Skin epidermis (tissue), 12 donors: ENCODE measurements around the gene MICAL1.

Source experiments
- H3K27ac ChIP-seq, 21 experiments: fragments of 200-600 bp; sonication (generic) in 11 of 21; one replicate each; pipeline ENCODE4 v1.5.0; 2020; ENCODE audit warnings: mild to moderate bottlenecking in 3 of 21, inconsistent platforms in 2 of 21, moderate library complexity in 2 of 21
- H3K4me3 ChIP-seq, 7 experiments: fragments of 200-600 bp; sonication (generic) in 2 of 7; one replicate each; pipeline ENCODE4 v1.5.0; 2020; ENCODE audit warnings: inconsistent platforms in 2 of 7, mild to moderate bottlenecking in 2 of 7, moderate library complexity in 1 of 7

The MICAL1 gene

GRCh38 chr6:109458774-109459531 lies 3.4 kb upstream of the MICAL1 start:
- Histone ChIP-seq H3K27ac (peak overlapping the region in 12 of 21 experiments; percentile 6 to 98 (median 42)), H3K4me3 (no peak overlapping the region)

- H3K27ac ChIP-seq, result peak overlapping the region in 17 of 21 experiments; percentile 16 to 98 (median 89)
- no peak overlapping the region for H3K4me3 ChIP-seq
These were observed 2.0 kb upstream of the MICAL1 start for GRCh38 chr6:109457562-109457996.

DNA sequence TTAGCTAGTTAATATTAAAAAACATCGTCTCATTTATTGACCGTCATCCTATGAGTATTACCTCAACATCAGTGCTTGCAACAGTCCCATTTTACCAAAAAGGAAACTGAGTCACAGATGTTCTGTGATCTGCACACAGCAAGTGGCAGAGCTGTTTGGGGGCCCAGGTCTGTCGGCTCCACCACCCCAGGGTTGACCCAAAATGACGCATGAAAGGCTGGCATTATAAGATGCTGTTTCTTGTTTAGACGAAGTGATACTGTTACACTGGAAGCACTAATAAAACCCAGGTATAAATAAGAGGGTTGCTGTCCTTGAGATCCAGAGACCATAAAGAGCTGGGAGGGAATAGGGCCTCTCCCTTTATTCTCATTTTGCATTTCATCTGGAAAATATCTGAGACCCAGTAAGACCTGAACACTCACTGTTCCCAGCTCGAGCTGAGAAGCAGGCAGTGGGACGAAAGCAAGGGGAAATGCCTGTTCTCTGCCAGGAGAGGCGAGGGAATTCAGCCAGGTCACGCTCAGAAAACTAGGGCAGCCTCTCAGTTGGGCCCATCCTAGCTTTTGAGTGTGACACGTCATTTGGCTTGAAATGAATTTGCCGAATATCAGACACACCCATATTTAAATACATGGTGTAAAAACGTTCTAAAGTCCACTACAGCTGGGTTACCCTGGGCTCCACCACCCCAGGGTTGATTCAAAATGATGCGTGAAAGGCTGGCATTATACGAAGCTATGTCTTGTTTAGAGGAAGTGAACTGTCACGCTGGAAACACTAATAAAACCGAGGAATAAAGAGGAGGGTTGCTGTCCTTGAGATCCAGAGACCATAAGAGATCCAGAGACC lies 1.4 kb upstream of the MICAL1 start:
- H3K27ac ChIP-seq, result peak overlapping the region in 20 of 21 experiments; percentile 81 to 98 (median 90)
- H3K4me3 ChIP-seq, result peak overlapping the region in 6 of 7 experiments; percentile 49 to 73 (median 68)

GRCh38 chr6:109456111-109456583 lies 575 bp upstream of the MICAL1 start:
- Histone ChIP-seq H3K27ac (peak overlapping the region in 20 of 21 experiments; percentile 81 to 98 (median 90)), H3K4me3 (peak overlapping the region; percentile 49 to 77 (median 71))

- peak overlapping the region; percentile 49 to 77 (median 71) for H3K4me3 ChIP-seq
- peak overlapping the region; percentile 52 to 98 (median 89) for H3K27ac ChIP-seq
These were observed 806 bp downstream of the MICAL1 start for GRCh38 chr6:109454496-109455436.

DNA sequence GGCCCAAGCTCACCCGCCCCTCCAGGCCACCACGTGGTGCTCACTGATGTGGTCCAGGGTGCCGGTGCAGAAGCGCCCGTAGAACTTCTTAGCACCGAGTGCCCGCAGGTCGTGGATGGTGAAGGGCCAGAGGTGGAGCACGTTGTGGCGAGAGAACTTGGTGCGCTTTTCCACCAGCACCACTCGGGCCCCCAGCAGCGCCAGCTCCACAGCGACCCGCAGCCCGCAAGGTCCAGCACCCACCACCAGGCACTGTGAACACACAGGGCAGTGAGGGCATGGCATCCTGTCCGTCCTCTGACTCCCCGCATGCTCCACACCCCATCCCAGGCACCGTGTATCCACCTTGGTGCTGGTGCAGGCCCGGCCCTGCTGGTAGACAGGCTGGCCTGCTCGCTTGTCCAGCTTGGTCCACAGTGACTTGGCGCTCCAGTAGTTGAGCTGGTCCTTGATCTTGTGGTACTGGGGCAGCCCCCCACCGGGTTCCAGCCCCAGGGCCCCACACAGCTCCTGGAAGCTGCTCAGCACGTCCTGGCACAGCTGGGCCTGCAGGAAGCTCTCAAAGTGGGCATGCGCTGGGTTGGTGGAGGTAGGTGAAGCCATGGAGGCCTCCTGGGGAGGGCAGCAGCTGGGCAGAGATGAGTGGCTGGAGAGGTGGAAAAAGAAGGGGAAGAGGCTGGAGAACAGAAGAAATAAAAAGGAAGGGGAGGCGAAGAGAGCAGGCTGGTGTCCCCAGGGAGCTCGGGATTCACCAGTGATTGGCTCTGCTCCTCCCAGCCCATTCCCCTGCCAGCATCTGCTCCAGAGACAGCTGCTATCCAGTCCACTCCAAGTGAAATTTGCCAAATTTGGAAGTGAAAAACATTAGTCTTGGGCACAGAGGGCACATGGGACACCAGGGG lies 1.7 kb downstream of the MICAL1 start:
- Histone ChIP-seq H3K4me3 (peak overlapping the region; percentile 49 to 77 (median 71)), H3K27ac (peak overlapping the region; percentile 29 to 98 (median 89))

GRCh38 chr6:109453156-109453555 lies 2.4 kb downstream of the MICAL1 start:
- H3K4me3 ChIP-seq, result no peak overlapping the region

GRCh38 chr6:109452181-109452580 lies 3.4 kb downstream of the MICAL1 start:
- no peak overlapping the region for H3K27ac ChIP-seq

More at GRCh38 chr6:109453156-109453555, 2.4 kb downstream of the MICAL1 start:
- H3K27ac ChIP-seq, result peak overlapping the region in 2 of 21 experiments; percentile 84 to 98

GRCh38 chr6:109451376-109451775 lies 4.2 kb downstream of the MICAL1 start:
- no peak overlapping the region for H3K4me3 ChIP-seq
- H3K27ac ChIP-seq, result no peak overlapping the region

More at GRCh38 chr6:109452181-109452580, 3.4 kb downstream of the MICAL1 start:
- H3K4me3 ChIP-seq, result no peak overlapping the region

GRCh38 chr6:109450801-109451200 lies 4.8 kb downstream of the MICAL1 start:
- Histone ChIP-seq H3K27ac (no peak overlapping the region), H3K4me3 (no peak overlapping the region)

- H3K4me3 ChIP-seq, result no peak overlapping the region
- peak overlapping the region in 6 of 21 experiments; percentile 4 to 72 (median 15) for H3K27ac ChIP-seq
These were observed 5.5 kb downstream of the MICAL1 start for GRCh38 chr6:109449795-109450673.

DNA sequence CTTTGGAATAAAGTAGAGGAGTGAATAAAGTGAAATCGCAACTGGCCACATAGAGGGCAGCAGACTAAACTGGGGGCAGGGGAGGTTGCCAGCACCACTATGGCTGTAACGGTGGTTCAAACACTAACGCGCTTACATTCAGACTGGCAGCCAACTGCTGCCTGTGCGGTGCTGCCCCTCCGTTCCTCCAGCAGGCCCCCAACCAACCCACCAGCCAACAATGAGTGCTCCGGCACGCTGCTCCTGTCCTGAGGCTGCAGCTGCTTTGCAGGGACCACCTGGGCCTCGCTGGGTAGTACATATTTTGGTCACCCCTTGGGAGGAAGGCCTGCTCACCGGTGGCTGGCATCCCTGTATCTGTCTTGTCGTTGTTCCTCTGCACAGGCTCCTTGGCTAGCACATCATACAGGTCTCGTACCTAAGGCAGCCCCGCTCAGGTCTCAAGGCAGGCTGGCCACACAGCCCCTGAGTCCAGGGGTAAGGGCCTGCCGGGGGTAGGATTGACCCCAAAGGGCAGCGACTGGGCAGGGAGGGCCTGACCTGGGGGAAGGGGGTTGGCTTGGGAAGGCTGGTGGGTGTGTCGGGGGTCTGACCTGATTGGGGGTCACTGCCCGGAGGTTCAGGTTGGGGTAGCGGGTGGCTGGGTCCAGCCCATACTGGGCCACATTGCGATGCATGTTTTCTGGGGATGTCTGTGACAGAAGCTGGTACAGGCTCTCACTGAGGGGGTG lies 6.3 kb downstream of the MICAL1 start:
- H3K27ac ChIP-seq, result peak overlapping the region in 3 of 21 experiments; percentile 16 to 72 (median 51)

DNA sequence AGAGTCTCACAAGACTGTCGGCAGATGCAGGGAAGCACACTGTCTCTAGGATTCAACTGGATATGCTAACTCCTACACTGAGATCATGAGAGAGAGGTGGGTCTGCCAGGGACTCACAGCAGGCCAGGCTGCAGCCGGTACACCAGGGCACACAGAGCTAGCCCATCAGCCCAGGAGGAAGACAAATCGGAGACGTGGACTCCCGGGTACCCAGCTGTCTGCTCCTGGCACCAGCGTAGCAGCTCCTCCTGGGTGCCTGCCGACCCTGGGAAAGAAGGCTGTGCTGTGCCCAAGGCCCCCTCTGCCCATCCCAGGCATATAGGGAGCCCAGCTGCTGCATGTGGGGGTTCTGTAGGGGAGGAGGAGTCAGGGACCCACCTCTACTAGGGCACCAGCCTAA lies 7.0 kb downstream of the MICAL1 start:
- Histone ChIP-seq H3K27ac (peak overlapping the region in 2 of 21 experiments; percentile 16 to 51), H3K4me3 (no peak overlapping the region)

More for the DNA sequence above, 6.3 kb downstream of the MICAL1 start:
- H3K4me3 ChIP-seq, result no peak overlapping the region

GRCh38 chr6:109447878-109448555 lies 7.6 kb downstream of the MICAL1 start:
- Histone ChIP-seq H3K27ac (peak overlapping the region in 1 of 21 experiments; percentile 16), H3K4me3 (no peak overlapping the region)

DNA sequence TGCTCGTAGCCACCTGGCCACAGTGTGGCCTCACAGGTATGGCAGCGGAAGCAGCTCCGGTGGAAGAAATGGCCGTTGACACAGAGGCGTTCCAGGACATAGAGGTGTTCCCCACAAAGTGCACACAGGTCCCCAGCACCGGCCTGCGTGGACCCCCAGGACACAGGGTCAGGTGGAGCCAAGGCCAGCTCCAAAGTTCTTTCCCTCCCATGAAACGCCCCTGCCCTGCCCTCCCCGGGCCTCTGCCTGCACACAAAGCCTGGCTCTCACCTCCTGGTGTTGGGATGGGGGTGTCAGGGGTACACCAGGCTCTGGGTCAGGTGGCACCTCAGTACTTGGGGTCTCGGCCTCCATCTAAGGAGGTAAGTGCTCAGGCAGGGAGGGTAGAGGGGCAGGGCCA lies 8.5 kb downstream of the MICAL1 start:
- no peak overlapping the region for H3K4me3 ChIP-seq
- H3K27ac ChIP-seq, result no peak overlapping the region

DNA sequence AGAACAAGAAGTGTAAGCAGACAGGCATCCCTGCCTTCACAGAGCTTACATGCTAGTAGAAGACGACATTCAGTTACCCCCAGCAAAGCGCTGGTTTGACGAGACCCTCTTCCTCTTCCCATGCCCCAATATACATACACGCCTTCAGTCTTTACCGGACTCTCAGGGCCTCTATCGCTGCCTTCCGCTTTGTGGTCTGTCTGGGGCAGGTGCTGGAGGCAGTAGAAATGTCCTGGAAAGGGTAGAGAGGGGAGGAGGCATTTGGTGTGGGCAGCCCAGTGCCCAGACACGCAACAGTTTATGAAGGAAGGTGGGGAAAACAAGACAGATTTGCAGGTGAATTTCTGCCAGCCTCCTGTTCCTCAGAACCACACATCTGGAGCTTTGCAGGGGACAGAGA lies 9.0 kb downstream of the MICAL1 start:
- H3K4me3 ChIP-seq, result no peak overlapping the region
- H3K27ac ChIP-seq, result no peak overlapping the region
